ENCODE results near the gene MARCHF4. TPM values are rescaled to one million over a fixed set of nuclear protein-coding genes. Genes with fewer than 3 reads are reported as not detected.

Gene MARCHF4
- total and polyA plus RNA-seq, 3 donors from 2014 or later, result 0.09 to 0.16 (median 0.12) TPM

DNA sequence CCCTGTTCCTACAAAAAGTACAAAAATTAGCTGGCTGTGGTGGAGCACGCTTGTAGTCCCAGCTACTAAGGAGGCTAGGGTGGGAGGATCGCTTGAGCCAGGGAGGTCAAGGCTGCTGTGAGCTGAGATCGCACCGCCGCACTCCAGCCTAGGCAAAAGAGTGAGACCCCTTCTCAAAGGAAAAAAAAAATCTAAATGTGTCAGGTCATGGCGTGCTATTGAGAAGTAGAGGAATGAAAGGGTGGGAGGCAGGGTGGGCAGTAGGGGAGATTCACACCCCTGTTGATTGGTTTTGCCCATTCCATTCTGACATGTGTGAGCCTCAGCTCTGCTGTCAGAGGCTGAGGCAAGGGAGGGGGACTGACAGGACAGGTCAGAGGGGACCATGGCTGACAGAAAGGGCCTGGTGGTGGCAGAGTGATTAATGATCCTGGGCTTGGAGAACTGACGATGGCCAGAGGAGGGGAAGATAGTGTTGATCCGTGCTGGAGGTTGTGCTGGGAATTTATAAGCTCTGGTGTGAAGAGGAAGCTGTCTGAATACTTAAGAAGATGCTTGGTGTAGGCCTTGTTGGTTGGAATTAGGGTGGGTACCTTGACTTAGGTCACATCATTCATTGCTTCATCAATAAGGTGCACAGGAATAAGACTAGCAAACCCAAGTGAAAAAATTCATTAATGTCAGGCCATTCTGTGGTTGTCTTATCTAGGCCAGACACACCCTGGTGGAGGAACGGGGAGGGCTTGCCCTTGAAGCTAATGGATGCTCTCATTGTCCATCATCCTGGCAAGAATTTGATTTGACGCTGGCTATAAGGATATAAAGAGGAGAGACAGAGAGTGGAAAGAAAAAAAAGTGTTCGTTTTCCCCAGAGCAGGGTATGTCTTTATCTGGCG lies 20.9 kb upstream of the MARCHF4 start:
- no peak overlapping the region for H3K4me3 ChIP-seq
- intact Hi-C loops (cut with DNase I; ENCODE audit: low total_unique reads), result no loop called here
- 77 to 82% methylated on average over 12 of the region's 12 CpGs for WGBS, 2 donors
- no peak for DNase-seq
- no peaks in the 10 kb centered on the region for H3K36me3 ChIP-seq (ENCODE audit: low read depth, missing control alignments)
- no peaks in the 10 kb centered on the region for H3K27me3 ChIP-seq
- H3K9me3 ChIP-seq, result no peaks in the 10 kb centered on the region
- no peak overlapping the region for H3K27ac ChIP-seq
- TF ChIP-seq CTCF (IDR thresholded peaks at IDR 0.05), result no peak
- no peak for TF ChIP-seq POLR2A (IDR thresholded peaks at IDR 0.05)
- H3K4me1 ChIP-seq, result no peaks in the 10 kb centered on the region

GRCh38 chr2:216392018-216392562 lies 19.8 kb upstream of the MARCHF4 start:
- H3K36me3 ChIP-seq (ENCODE audit: low read depth, missing control alignments), result no peaks in the 10 kb centered on the region
- no peak overlapping the region for H3K4me3 ChIP-seq
- 83 to 87% methylated on average over 6 of the region's 6 CpGs for WGBS, 2 donors
- DNase-seq, result no peak
- no peaks in the 10 kb centered on the region for H3K27me3 ChIP-seq
- TF ChIP-seq POLR2A (IDR thresholded peaks at IDR 0.05), result no peak
- TF ChIP-seq CTCF (IDR thresholded peaks at IDR 0.05), result no peak
- no peaks in the 10 kb centered on the region for H3K4me1 ChIP-seq
- intact Hi-C loops (cut with DNase I; ENCODE audit: low total_unique reads), result no loop called here
- H3K27ac ChIP-seq, result no peak overlapping the region
- H3K9me3 ChIP-seq, result no peaks in the 10 kb centered on the region

GRCh38 chr2:216391401-216391800 lies 19.1 kb upstream of the MARCHF4 start:
- Histone ChIP-seq H3K27me3 (no peaks in the 10 kb centered on the region), H3K27ac (no peak overlapping the region), H3K36me3 (ENCODE audit: low read depth, missing control alignments) (no peaks in the 10 kb centered on the region), H3K4me3 (no peak overlapping the region), H3K9me3 (no peaks in the 10 kb centered on the region), H3K4me1 (no peaks in the 10 kb centered on the region)
- 81 to 92% methylated on average over 6 of the region's 6 CpGs for WGBS, 2 donors
- intact Hi-C loops (cut with DNase I; ENCODE audit: low total_unique reads), result no loop called here
- DNase-seq, result no peak
- TF ChIP-seq CTCF (IDR thresholded peaks at IDR 0.05), result no peak
- no peak for TF ChIP-seq POLR2A (IDR thresholded peaks at IDR 0.05)

GRCh38 chr2:216389570-216389969 lies 17.3 kb upstream of the MARCHF4 start:
- Histone ChIP-seq H3K4me1 (no peaks in the 10 kb centered on the region), H3K27ac (no peak overlapping the region), H3K36me3 (ENCODE audit: low read depth, missing control alignments) (no peaks in the 10 kb centered on the region), H3K4me3 (no peak overlapping the region), H3K9me3 (no peaks in the 10 kb centered on the region), H3K27me3 (no peaks in the 10 kb centered on the region)
- intact Hi-C loops (cut with DNase I; ENCODE audit: low total_unique reads), result no loop called here
- no peak for DNase-seq
- TF ChIP-seq CTCF (IDR thresholded peaks at IDR 0.05) (no peak), POLR2A (IDR thresholded peaks at IDR 0.05) (no peak)
- WGBS, 2 donors, result 59 to 62% methylated on average over 1 of the region's 1 CpG
